GM12873 (cell line): ENCODE data around the gene ATOH8.

Experiments
- CTCF ChIP-seq: IDR thresholded peaks from 2 replicates; pipeline ENCODE4 v1.5.1; 2012; ENCODE audit warnings: low read depth, mild to moderate bottlenecking, moderate library complexity, low read length, control low read depth; ENCODE audit not compliant: insufficient read depth; ENCODE audit errors: missing control alignments

The ATOH8 gene

GRCh38 chr2:85740193-85740592, 13.6 kb upstream of the ATOH8 start:
- TF ChIP-seq CTCF: no peak

- no peak for TF ChIP-seq CTCF
Observed at GRCh38 chr2:85741211-85741832, 12.5 kb upstream of the ATOH8 start.

GRCh38 chr2:85741833-85742455, 11.8 kb upstream of the ATOH8 start:
- no peak for TF ChIP-seq CTCF

- TF ChIP-seq CTCF: no peak
Observed at GRCh38 chr2:85743304-85743978, 10.3 kb upstream of the ATOH8 start.

- no peak for TF ChIP-seq CTCF
Observed at GRCh38 chr2:85744055-85744454, 9.7 kb upstream of the ATOH8 start.

GRCh38 chr2:85744741-85745601, 8.8 kb upstream of the ATOH8 start:
- no peak for TF ChIP-seq CTCF

GRCh38 chr2:85745619-85746018, 8.2 kb upstream of the ATOH8 start:
- no peak for TF ChIP-seq CTCF
